GM21423 (cell line): ENCODE data around the gene MAST1.
A peak's percentile ranks its signal among the peaks of the same experiment; 100 is the strongest.
"Not testable (repeated sequence)": the region's sequence is repeated elsewhere in the genome, so short reads cannot be mapped to it uniquely, and the experiment has no call there.

Experiments
- ATAC-seq: cut with Tn5 transposase; IDR thresholded peaks from one replicate; pipeline ENCODE4 v1.9.1; 2021; ENCODE audit warnings: mild to moderate bottlenecking, moderate library complexity; ENCODE audit not compliant: unreplicated experiment

The MAST1 gene

GRCh38 chr19:12888006-12888603 lies 49.8 kb downstream of the MAST1 start:
- ATAC-seq: no peak

- not testable (repeated sequence) for ATAC-seq
These were observed 52.0 kb downstream of the MAST1 start for GRCh38 chr19:12890299-12890786.

- peak; percentile 88 for ATAC-seq
These were observed 52.7 kb downstream of the MAST1 start, which contains the start of gene GCDH for GRCh38 chr19:12890787-12891552. TSS of gene GCDH (plus strand) at chr19:12891160. CDS start at chr19:12891305, 145 bp downstream.

GRCh38 chr19:12891553-12892021 lies 53.3 kb downstream of the MAST1 start:
- no peak for ATAC-seq

- no peak for ATAC-seq
These were observed 55.3 kb downstream of the MAST1 start for GRCh38 chr19:12893582-12893981.

GRCh38 chr19:12896460-12896859 lies 58.1 kb downstream of the MAST1 start:
- no peak for ATAC-seq

- peak; percentile 87 for ATAC-seq
These were observed 61.7 kb downstream of the MAST1 start for GRCh38 chr19:12899891-12900518.

GRCh38 chr19:12907166-12907565 lies 68.9 kb downstream of the MAST1 start:
- ATAC-seq: no peak

GRCh38 chr19:12912571-12912970 lies 74.3 kb downstream of the MAST1 start:
- no peak for ATAC-seq

GRCh38 chr19:12913011-12913561 lies 74.8 kb downstream of the MAST1 start:
- ATAC-seq: no peak

- ATAC-seq: no peak
These were observed 75.8 kb downstream of the MAST1 start for GRCh38 chr19:12913851-12914690.

- ATAC-seq: not testable (repeated sequence)
These were observed 77.5 kb downstream of the MAST1 start for GRCh38 chr19:12915860-12916259.

GRCh38 chr19:12918253-12918652 lies 79.9 kb downstream of the MAST1 start:
- no peak for ATAC-seq

GRCh38 chr19:12921047-12921446 lies 82.7 kb downstream of the MAST1 start:
- ATAC-seq: no peak

- no peak for ATAC-seq
These were observed 84.6 kb downstream of the MAST1 start for GRCh38 chr19:12922959-12923358.
